Ecto neural progenitor cell (in vitro differentiated cells): ENCODE data around the gene ITGA2.
"Not testable (repeated sequence)": the region's sequence is repeated elsewhere in the genome, so short reads cannot be mapped to it uniquely, and the experiment has no call there.

Experiments
- DNase-seq: peaks from one replicate; pipeline ENCODE4 v3.0.0-alpha.2; 2018; ENCODE audit warnings: low spot score

The ITGA2 gene

GRCh38 chr5:52989025-52989780 is at the start of gene ITGA2:
ITGA2 (plus strand) TSS chr5:52989352; CDS start chr5:52989469, 117 bp downstream.
- peak; percentile 73 for DNase-seq

GRCh38 chr5:52943285-52943684 is 45.9 kb upstream of the ITGA2 start:
- DNase-seq: no peak

GRCh38 chr5:52943808-52944207 is 45.3 kb upstream of the ITGA2 start:
- no peak for DNase-seq

GRCh38 chr5:52945040-52945439 is 44.1 kb upstream of the ITGA2 start:
- no peak for DNase-seq

GRCh38 chr5:52947208-52947607 is 41.9 kb upstream of the ITGA2 start:
- no peak for DNase-seq

- DNase-seq: no peak
Observed at GRCh38 chr5:52947851-52948250, 41.3 kb upstream of the ITGA2 start.

GRCh38 chr5:52948418-52949076 is 40.6 kb upstream of the ITGA2 start:
- DNase-seq: peak; percentile 46

- DNase-seq: no peak
Observed at GRCh38 chr5:52950686-52951085, 38.5 kb upstream of the ITGA2 start.

- DNase-seq: no peak
Observed at GRCh38 chr5:52952483-52952882, 36.7 kb upstream of the ITGA2 start.

GRCh38 chr5:52956014-52956413 is 33.1 kb upstream of the ITGA2 start:
- DNase-seq: no peak

- no peak for DNase-seq
Observed at GRCh38 chr5:52956915-52957747, 32.0 kb upstream of the ITGA2 start.

GRCh38 chr5:52961274-52961681 is 27.9 kb upstream of the ITGA2 start:
- DNase-seq: no peak

- no peak for DNase-seq
Observed at GRCh38 chr5:52963636-52964035, 25.5 kb upstream of the ITGA2 start.

- no peak for DNase-seq
Observed at GRCh38 chr5:52964138-52964537, 25.0 kb upstream of the ITGA2 start.

GRCh38 chr5:52976157-52976556 is 13.0 kb upstream of the ITGA2 start:
- not testable (repeated sequence) for DNase-seq

- DNase-seq: no peak
Observed at GRCh38 chr5:52977264-52977897, 11.8 kb upstream of the ITGA2 start.

- no peak for DNase-seq
Observed at GRCh38 chr5:52981507-52981906, 7.6 kb upstream of the ITGA2 start.

GRCh38 chr5:52983731-52984636 is 5.2 kb upstream of the ITGA2 start:
- DNase-seq: no peak

GRCh38 chr5:52985306-52985705 is 3.8 kb upstream of the ITGA2 start:
- no peak for DNase-seq

- DNase-seq: no peak
Observed at GRCh38 chr5:52987711-52988331, 1.3 kb upstream of the ITGA2 start.
